GM21717 (cell line): ENCODE data around the gene ACER3.
"Not testable (repeated sequence)": the region's sequence is repeated elsewhere in the genome, so short reads cannot be mapped to it uniquely, and the experiment has no call there.

ENCODE experiments used
- ATAC-seq: cut with Tn5 transposase; IDR thresholded peaks from one replicate; pipeline ENCODE4 v1.9.1; 2021; ENCODE audit warnings: mild to moderate bottlenecking, moderate library complexity; ENCODE audit not compliant: unreplicated experiment

ACER3 gene

DNA sequence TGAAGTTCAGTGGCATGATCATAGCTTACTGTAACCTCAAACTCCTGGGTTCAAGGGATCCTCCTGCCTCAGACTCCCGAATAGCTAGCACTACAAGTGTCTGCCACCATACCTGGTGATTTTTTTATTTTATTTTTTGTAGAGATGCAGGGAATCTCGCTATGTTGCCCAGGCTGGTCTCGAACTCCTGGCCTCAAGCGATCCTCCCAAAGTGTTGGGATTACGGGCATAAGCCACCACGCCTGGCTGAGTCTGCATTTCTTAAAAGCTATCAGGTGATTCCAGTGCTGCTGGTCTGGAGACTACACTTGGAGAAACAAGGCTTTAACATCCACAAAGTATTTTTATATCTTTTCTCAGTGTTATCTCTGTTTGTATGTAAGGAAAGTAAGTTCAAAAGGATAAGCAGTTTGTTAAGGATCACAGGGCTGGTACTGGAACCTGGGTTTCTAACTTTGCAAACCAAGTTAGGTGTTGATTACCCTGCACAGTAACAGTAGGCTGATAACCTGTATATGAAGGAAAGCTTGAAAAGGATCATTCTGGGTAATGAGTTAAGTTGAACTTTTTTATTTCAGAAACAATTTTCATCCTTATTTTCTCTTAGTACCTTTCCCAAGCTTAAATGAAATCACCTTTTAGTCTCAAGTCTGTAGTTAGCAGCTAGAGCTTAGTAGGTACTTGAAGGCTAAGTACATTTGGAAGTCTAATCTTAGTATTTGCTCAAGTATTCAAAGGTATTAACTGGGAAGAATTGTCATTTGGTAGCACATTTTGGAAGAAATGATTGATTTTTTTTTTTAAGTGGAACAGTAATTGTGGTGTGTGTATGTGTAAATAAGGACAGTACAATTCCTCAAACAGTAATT, 12.5 kb downstream of the ACER3 start:
- no peak for ATAC-seq

DNA sequence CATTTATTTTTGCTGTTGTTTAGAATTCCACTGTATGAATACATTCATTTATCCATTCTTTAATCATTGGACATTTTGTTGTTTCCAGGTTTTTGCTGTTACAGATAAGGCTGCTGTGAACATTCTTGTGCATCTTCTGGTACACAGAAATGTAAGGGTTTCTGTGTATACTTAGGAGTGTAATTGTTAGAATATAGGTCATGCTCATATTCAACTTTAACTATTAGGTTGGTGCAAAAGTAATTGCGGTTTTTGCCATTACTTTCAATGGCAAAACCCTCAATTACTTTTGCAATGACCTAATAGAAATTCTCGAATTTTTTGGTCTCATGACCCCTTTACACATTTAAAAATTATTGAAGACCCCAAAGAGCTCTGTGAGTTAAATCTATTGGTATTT, 17.3 kb downstream of the ACER3 start:
- ATAC-seq, result no peak

DNA sequence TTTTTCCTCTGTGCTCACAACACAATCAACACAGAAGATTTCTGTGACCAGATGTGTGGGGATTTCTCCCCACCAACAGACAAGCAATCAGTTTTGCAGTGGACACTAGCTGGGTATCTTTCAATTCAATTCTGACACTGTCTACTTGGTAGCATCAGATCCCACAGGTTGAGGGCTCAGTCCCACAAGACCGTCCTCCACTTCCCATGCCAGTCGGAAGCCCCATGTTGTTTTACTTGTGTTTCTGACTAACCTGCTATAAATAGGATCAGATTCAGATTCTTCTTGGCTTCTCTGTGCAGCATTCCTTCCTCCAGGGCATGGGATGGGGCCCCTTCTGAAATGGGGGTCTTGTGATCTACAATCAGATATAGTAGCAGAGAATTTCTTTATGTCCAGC, 19.6 kb downstream of the ACER3 start:
- ATAC-seq, result no peak

DNA sequence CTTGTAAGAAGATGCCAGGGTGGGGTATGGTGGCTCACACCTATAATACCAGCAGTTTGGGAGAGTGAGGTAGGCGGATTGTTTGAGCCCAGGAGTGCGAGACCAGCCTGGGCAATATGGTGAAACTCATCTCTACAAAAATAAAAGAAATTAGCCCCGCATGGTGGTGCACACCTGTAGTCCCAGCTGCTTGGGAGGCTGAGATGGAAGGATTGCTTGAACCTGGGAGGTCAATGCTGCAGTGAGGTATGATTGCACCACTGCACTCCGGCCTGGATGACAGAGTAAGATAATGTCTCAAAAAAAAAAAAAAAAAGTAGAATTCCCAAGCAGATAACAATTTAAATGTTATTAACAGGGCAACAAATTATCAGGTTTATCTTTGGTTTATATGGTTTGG, 20.2 kb downstream of the ACER3 start:
- no peak for ATAC-seq

DNA sequence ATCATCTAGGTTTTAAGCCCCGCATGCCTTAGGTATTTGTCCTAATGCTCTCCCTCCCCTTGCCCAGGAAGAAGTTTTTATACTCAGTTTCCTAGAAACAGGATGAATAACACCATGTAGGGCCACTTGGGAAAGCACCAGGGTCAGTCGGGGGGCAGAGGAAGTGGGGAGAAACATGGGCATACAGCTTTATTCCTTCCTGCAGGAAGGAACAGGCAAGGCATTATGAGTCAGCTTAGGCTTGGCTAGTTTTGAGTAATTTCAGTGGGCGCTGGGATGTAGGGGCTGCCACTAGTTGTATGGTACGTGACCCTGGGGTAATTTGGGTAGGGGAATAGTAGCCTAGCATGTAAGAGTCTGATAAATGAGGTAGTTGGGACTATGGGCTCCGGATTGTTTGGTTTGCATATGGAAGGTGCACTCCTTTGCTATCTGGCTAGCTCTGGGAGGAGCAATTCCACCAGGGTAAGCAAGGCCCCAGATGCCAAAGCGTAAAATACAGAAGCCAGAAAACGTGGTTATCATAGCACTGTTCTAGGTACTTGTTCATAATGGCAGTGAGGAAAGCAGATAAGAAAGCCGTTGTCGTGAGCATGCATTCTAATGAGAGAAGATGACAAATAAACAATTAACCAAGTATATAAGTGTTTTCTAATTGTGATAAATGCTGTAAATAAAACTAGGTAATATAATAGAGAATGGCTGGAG, 24.8 kb downstream of the ACER3 start:
- ATAC-seq, result no peak

DNA sequence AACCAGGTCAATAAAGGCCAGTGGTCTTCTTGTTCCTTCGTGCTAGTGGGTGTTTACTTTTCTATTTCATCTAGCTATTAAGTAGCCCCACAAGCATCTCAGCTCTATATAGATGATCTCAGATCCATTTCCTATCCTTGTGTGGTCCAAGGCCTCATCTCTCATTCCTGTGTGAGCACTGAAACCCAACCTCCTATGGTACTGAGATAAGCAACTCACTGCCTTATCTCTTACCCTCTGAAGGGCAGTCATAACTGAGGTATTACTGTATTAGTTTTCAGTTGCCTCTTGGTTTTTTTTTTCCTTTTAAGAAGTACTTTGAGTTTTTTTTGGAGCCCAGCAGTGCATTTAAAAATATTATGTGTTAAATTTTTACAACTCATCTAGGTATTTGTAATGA, 28.3 kb downstream of the ACER3 start:
- no peak for ATAC-seq

DNA sequence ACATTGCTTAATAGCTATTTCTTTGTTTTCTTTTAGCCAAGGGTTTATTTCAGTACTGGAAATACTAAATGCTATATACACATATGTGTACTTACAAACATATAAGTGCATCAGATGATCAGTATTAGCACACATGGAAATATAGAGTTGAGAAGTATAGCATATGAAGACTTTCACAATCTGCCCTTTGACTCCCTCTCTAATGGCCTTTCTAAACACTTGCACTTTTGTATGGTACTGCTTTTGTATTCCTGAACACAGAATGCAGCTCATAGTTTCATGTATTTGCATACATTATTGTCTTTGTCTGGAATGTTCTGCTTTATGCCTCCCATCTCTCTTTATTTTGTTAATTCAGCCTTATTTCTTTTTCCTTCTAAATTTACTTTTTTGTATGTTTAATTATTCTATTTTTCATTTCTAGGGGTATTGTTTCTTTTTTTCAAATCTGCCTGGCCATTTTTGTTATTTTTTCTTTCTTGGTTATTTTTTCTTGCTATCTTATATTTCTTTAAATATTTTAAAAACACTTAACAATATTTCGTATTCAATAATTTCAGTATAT, 28.8 kb downstream of the ACER3 start:
- ATAC-seq, result no peak

DNA sequence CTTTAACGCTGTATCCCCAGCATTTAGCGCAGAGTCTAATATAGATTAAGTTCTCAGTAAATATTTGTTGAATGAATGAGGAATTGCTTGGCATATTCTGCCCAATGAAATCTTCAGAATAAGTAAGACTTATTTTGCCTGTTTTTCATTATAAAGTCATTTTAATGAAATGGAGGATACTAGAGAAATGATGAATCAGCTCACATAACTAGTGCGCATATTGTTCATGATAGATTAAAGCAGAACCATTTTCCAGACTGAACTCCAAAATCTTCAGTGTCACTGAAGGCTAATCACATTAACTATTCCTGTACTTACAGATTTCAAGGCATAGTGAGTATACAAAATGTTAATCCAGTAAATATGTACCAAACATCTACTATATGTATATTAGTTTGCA, 29.6 kb downstream of the ACER3 start:
- ATAC-seq, result no peak

DNA sequence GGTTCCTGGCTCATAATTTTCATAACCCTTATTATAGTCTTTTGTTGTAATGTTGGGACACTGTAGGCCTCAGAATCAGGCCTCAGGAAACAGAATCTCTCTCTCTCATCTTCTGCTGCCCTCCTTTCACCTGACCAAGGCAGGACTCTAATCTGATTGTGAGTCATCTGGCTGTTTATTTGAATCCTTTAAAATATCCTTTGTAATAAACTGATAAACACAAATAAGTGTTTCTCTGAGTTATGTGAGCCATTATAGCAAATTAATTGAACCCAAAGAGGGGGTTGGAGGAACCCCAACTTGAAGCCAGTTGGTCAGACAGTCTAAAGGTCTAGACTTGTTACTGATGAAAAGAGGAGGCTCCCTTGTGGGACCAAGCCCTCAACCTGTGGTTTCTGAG, 30.6 kb downstream of the ACER3 start:
- no peak for ATAC-seq

DNA sequence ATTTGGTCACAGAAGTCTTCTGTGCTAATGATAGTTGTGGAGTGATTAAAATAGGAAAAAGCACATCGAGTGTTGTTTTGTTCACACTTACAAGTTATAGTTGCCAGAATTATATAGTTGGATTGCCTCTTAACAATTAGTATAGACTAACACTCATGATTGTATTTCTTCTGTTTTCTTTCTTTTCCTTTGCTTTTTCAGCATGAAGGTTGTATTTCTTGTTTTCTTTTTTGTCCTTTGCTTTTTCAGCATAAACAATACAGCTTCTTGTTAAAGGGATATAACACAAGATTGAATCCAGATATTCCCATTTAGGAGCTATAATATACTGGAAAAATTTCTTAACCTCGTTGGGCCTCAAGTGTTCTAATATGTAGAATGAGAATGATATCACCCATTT, 31.1 kb downstream of the ACER3 start:
- no peak for ATAC-seq

DNA sequence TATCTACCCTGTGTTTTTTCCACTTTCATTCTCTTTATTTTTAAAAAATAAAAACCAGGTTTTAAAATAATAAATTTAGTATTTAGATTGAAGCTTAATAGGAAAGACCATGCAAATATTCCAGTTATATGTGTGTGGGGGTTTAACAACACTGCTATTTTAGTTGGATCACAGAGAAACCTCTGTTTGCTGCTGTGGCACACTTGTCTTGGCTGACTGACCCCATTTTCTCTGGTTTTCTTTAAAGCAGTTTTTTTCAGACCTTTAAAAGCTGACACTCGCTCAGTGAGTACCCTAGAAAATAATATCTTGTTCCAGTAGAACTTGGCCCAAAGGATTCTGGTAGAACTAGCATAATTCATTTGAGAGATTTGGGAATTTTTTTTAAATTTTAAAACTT, 31.6 kb downstream of the ACER3 start:
- ATAC-seq, result no peak

DNA sequence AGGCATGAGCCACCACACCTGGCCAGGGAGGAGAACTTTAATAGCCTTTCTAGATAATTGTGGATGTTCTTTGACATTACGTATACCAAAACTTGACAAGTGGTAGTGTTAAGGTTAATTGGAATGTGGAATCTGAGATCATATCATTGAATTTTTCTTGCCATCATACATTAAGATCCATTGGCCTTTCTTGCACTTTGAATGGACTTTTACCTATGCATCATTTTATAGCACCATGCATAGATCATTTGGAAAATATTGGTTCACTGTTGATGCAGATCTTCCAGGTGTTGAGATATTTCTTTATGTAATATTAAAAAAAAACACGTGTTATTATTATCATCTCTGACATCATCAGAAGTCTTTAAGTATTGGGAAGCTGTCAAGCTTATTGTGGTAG, 36.5 kb downstream of the ACER3 start:
- no peak for ATAC-seq

DNA sequence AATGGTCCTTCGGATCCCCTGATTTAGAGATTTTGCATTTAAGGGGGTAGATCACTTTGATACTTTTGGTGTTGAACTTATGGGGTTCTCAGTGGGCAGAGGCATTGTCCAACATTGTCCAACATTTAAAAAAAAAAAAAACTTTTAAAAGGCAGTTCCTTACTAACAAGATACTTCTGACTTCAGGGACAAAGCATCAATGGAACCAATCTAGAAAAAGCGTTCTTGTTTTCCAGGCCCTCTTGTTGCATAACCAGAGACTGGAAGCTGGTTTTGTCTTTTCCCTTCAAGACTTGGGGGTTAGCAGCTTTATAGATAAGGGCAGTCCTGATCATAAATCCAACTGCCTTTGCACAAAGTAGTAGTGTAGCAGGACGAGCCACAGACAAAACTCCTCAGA, 40.4 kb downstream of the ACER3 start:
- no peak for ATAC-seq

DNA sequence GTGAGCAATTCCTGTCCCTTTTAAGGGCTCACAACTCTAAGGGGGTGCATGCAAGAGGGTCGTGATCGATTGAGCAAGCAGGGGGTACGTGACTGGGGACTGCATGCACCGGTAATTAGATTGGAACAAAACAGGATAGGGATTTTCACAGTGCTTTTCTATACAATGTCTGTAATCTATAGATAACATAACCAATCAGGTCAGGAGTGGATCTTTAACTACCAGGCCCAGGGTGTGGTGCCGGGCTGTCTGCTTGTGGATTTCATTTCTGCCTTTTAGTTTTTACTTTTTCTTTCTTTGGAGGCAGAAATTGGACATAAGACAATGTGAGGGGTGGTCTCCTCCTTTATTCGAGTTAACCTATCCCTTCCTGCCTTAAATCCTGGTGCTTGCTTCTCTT, 40.9 kb downstream of the ACER3 start:
- ATAC-seq, result not testable (repeated sequence)

DNA sequence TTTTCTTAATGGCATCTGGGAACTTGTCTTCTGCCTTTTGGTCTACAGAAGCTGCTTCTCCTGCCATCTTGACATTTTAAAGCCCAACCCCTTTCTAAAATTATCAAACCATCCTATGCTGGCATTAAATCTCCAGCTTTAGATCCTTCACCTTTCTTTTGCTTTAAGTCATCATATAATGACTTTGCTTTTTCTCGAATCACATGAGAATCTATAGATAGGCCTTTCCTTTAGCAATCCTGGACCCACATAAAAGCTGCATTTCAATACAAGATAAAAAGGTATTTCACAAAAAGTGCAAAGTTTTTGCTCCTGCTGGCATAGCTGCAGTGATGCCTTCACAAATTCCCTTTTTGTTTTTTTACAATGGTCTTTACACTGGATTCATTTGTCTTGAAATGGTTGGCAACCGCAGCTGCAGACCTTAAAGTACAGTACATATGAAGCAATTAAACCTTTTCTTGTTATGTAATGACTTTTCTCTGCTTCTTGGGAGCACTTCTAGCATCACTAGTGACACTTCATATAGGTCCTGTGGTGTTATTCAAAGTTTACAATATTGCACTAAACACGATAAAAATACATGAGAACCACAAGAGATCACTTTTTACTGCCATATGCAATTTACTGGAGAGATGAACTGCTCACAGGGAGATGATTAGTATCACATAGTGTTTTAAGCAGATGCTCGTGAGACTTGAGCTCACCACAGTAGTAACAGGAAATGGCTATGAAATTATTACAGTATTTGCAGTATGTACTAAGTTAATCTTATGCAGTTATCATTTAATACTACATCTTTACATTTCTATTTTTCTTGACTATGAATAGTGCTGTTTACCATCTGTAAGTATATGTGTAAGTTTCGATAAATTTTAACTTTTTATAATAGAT, 41.6 kb downstream of the ACER3 start:
- no peak for ATAC-seq

DNA sequence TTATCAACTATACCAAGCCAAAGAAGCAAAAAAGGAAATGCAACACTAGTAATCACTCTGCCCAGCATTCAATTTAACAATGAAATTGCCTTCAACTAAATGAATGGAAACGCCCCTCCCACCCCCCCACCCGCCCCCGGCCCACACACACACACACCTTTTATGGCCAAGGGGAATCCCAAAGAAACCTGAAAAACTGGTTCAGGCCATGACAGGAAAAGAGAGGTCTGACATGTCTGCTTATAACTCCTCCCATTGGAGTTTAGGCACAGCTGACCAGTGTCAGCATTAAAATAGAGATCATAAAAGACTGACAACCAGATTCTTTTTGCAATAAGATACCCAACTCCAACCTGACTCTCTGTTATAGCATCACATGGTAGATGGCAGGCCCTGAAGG, 42.6 kb downstream of the ACER3 start:
- no peak for ATAC-seq

DNA sequence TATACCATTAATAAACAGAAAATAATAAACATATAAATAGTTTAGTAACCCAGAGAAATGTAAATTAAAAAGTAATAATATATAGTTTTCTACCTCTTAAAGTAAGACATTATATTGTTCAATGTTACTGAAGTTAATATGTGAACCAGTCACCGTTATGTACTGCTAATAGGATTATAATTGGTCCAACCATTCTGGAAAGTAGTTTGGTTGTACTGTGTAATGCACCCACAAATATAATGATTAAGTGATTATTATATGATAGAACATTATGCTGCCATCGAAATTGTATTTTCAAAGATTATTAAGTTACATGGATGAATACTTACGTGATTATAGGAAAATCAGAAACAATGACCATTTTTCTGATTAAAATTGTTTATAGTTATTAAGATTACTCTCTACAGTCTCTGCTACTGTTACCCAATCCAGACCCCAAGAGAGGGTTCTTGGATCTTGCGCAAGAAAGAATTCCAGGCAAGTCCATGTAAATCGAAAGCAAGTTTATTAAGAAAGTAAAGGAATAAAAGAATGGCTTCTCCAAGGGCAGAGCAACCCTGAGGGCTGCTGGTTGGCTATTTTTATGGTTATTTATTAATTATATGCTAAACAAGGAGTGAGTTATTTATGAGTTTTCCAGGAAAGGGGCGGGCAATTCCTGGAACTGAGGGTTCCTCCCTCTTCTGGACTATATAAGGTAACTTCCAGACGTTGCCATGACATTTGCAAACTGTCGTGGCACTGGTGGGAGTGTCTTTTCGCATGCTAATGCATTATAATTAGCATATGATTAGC, 50.1 kb downstream of the ACER3 start:
- no peak for ATAC-seq

DNA sequence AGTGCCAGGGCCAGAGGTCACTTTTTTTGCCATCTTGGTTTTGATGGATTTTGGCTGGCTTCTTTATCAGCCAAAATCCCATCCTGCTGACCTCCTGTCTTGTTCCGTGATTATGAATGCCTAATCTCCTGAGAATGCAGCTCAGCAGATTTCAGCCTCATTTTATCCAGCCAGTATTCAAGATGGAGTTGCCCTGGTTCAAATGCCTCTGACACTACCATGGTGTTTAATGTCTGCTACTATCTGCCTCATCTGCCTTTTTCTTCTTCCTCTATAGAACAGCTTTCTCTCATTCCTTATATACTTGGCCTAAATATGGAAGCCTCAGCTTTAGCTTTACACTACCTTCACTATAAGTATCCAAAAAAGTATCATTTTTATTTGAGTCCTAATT, 50.7 kb downstream of the ACER3 start:
- no peak for ATAC-seq

DNA sequence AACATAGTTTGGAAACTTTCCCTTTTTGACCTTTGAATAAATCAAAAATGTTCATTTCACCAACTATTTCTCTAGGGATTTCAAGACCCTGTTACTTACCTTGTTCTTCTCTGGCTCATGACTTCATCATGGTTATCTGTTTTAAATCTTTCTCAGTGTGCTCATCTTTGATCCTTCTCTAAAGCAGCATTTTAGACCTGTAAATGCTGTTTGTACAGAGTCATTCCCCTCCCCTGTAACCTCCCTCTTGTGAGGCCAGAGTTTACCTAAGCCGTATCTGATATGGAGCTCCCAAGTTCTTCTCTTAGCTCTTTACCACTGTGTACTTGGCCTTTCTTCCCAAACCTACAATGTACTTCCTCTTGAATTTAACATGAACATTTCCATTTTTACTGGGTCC, 56.0 kb downstream of the ACER3 start:
- no peak for ATAC-seq

DNA sequence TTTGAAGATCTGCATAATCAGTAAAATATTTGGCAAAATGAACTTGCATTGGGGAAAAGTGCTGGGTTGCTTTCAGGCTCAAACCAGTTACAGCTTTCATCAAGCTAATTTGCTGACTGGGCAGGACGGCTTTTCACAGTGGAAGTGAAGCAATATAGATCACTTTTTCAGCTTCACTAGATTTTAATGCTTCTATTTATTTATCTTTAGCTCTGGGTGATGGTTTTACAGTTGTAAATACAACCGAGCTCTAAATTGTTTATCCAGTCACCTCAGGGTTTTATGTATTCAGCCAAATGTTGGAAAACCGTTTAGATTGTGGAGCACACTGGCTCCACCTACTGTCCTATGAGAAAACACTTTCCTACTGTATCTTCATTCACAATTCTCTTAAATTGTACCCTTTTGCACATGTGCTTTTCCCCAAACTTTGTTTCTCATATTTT, 58.2 kb downstream of the ACER3 start:
- no peak for ATAC-seq
